Measurements from ENCODE around the gene TFDP2.

TFDP2 gene

GRCh38 chr3:141960731-141961130, 188.6 kb downstream of the TFDP2 start:
- DNase-seq (ENCODE audit: low spot score): no peak

GRCh38 chr3:141959589-141960554, 189.5 kb downstream of the TFDP2 start:
- no peak for DNase-seq (ENCODE audit: low spot score)

DNA sequence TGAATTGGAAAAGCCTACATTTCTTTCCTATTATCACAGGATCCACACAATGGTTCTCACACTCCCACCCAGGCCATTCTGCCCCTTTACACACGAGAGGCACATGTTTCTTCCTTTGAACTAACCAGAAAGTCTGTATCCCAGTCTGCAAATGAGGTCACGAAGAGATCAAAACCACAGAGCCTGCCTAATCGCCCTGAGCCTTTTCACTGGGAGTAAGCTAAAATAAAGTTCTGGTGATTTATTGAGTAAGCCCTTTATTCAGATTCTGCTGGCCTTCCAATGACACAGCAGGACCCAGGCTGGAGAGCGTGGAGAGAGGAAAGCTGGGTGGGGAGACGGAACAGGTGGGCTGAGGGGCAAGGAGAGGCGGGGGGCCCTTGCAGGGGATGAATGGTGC, 194.2 kb downstream of the TFDP2 start:
- no peak for DNase-seq (ENCODE audit: low spot score)

DNA sequence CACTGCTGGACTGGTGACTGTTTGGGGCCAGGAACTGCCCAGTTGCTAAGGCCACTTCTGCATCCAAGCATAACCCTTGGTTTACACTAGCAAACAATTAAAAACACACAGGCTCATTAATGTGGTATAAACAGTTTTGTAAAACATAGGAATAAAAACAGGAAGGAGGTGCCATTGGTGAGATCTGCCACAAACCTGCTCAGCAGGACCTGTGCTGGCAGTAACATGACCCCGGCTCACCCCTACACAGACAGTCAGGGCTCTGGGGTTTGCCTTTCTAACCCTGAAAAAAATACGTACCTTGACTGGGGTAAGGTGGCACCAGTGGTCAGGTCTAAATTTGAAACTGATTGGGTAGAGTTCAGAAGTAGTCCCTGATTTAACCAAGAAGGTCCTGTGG, 196.7 kb downstream of the TFDP2 start:
- no peak for DNase-seq (ENCODE audit: low spot score)

GRCh38 chr3:141950572-141951493, 198.5 kb downstream of the TFDP2 start:
- DNase-seq (ENCODE audit: low spot score): no peak

GRCh38 chr3:141949972-141950371, 199.4 kb downstream of the TFDP2 start:
- no peak for DNase-seq (ENCODE audit: low spot score)

DNA sequence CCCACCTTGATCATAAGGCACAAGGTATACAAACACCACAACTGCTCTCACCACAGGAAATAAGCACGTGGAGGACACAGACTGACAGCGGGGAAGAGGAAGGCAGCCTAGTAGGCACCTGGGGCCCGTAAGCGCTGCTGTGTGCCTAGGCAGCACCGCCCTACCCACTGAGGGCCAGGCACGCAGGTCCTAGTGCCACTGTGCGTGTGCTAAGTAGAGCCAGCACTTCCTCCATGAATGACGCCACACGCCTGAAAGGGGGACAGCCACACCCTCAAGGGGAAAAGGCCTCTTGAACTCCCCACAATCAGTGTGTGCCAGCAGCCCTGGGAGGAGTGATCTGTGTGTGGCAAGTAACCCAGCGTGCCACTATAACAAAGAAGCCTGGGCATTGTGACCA, 199.9 kb downstream of the TFDP2 start:
- no peak for DNase-seq (ENCODE audit: low spot score)

DNA sequence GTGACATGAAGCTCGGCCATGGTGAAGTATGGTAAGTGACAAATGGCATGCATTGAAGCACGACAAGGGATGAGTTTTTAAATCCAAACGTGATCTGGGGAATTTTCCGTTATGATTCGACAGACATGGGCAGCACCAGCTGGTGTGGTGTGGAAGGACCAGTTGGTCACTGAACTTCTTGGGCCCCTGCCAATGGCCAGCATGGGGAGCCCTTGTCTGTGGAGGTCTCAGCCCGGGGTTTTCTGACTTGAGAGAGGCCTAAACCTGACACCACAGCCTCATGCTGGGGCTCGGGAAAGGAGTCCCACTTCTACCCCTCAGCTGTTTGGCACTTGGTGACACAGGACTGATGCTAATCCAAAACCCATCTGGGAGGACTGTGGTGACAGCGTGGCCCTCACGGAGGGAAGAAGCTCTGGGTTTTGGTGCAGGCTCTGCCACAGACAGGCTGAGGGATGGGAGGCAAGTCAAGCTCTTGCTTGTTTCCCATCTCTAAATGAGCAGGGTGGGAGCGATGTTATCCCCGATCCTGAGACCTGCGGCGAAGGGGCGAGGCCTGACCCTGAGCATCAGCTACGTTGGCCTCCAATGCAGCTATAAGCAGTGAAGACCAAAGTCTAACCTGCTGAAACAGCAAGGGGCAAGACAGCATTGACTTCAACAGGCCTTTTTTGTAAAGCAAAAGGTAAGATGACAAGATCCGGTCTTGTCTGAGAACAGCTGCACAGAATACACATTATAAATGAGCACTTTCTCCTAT, 203.4 kb downstream of the TFDP2 start:
- no peak for DNase-seq (ENCODE audit: low spot score)

GRCh38 chr3:141942006-141942405, 207.3 kb downstream of the TFDP2 start:
- DNase-seq (ENCODE audit: low spot score): no peak

- DNase-seq (ENCODE audit: low spot score): no peak
Observed at GRCh38 chr3:141941093-141941492, 208.3 kb downstream of the TFDP2 start.

DNA sequence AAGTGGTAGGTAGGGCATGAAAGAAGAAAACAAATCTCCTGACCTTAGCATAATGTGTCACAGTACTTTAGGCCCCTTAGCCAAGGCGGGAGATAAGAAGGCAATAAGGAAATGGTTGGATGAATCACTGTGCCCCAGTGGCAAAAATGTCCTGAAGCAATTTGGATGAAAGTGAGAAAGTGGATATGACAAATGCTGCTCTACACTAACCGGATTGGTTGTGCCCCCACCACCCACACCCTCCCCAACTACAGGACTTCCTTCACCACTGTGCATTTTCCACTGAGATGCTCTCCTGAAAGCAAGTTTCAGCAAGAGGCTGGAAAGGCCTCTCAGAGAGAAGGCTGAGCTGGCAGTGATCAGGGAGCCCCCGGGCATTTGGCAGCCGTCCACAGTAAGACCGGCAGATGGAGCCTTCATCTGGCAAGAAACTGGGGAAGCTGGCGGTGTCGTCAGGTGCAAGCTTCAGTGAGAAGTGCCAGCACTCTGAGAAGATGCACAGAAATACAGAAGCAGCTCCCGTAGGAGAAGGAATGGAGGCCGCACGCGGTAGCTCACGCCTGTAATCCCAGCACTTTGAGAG, 209.1 kb downstream of the TFDP2 start:
- DNase-seq (ENCODE audit: low spot score): no peak

DNA sequence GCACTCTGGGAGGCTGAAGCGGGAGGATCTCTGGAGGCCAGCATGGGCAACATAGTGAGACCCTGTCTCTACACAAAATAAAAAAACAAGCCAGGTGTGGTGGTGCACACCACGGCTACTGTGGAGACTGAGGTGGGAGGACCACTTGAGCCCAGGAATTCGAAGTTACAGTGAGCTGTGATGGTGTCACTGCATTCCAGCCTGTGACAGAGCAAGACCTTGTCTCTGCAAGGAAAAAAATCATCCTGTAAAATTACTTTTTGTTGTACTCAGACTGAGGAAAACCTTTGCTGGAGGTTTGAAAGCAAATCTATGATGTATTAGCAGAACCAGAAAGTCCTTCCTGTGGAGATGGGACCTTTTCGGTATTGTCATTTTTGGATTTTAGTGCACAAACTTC, 209.6 kb downstream of the TFDP2 start:
- DNase-seq (ENCODE audit: low spot score): no peak

DNA sequence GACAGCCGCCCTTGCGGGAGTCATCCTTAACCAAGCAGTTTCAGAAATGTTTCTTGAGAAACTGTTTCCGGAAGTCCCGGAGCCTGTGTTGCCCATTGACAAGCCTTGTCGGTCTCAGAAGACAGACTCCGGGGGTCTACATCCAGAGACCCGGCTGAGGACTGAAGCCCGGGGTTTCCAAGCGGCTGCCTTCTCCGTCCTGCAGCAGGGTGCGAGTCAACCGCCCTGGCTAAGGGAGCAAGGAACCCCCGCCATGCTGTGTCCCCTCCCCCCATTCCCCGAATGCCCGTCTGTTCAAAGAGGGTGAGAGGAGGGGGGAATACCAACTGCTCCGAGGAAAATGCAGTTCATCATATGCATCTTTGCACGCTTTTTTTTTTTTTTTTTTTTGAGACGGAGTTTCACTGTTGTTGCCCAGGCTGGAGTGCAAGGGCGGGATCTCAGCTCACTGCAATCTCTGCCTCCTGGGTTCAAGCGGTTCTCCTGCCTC, 211.3 kb downstream of the TFDP2 start:
- DNase-seq (ENCODE audit: low spot score): no peak

GRCh38 chr3:141934354-141934753, 215.0 kb downstream of the TFDP2 start:
- DNase-seq (ENCODE audit: low spot score): no peak

DNA sequence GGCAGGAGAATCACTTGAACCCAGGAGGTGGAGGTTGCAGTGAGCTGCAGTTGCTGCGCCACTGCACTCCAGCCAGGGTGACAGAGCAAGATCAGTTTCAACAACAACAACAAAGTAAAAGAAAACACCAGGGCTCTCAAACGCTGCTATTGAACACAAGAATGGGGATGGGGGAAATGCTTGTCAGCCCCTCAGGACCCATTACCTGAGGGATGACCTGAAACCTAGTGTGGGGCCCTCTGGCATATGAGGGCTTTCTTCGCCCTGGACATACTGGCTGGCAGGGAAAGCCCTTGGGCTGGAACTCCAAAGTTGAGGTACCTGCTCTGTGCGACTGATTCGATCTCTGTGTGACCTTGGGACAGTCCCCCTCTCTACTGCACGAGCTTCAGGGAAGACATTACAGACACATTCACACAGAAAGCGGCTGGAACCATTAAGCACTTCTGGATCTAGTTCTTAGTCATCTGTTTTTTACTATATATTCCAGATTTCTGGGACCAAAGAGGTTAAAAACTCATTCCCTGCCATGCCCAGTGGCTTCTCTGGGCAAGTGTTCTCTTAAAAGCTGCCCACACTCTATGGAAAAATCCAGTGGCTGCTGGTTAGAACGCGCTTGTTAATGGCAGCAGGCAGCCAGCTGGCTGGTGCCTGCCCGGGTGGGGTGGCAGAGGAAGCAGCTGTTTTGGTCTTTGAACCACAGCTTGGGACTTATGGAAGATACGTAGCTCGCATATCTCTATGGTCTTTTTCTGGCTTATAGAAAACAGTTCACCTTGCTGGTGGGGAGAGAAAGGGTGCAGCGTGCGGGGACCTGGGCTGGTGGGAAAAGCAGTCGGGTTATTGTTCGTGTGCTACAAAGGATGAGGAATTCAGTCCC, 215.7 kb downstream of the TFDP2 start:
- DNase-seq (ENCODE audit: low spot score): no peak

DNA sequence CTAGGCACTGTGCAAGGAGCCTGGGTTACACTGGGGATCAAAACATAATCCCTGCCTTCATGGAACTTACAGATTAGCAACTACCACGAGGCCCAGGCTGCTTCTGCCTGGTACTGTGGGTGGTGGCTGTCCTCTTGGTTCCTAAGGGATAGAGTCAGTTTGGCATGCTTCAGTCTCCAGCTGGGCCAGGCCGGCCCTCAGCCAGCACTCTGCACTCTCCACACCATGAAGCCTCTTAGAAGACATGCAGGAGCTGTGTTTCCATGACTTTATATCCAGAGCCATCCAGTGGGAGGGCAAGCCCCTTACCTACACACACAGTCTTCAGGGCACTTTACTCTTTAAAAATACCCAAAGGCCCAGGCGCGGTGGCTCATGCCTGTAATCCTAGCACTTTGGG, 218.5 kb downstream of the TFDP2 start:
- no peak for DNase-seq (ENCODE audit: low spot score)

DNA sequence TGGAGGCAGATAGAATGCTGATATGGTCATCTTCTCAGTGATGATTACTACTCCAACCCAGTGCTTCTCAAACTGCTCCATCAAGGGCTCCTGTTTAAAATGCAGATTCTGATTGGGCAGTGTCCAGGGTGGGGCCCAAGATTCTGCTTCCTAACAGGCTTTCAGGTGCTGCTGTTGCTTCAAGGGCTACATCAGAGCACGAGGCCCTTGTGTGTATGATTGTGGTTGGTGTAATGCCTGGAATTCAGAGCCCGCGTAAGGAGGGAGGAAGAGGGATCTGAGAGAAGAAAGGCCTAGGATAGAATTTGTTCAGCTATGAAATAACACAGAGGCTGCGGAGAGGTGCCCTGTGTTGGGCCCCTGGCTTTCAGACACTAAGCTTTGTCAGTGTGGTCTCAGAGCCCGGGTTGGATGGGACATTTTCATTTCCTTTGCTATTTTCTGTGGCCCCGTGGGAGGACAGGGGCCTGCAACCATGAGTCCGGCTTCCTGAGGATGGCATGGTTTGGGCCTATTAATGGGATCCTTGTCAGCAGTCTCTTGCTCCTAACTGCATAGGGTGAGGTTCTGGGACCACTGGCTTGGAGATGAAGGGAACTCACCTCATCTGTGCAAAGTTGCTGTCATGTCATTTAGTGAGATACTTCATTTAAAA, 219.9 kb downstream of the TFDP2 start:
- DNase-seq (ENCODE audit: low spot score): no peak

DNA sequence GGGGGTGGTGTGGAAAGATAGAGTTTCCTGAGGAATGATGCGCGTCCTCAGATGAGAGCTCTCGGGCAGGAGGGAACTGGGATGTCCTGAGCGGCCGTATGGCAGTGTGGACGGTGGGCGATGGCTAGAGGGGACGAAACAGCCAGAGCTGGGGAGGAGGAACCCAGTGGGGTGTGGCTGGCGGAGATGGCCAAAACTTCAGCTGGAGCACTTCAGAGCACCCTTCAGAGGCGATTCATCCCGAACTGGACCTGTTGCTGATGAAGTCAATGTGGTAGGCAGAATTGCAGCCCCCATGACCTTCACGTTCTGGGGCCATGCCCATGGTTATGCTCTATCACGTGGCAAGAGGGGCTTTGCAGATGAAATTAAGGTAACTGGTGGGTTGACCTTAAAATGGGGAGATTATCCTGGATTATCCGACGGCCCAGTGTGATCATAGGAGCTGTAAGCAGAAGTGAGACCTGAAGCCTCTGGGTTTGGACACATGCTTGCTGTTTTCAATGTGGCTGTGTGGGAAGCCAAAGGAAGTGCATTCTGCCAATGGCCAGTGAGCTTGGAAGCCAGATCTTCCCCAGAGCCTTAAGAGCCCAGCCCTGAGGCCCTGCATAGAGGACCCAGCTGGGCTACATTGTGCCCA, 220.6 kb downstream of the TFDP2 start:
- DNase-seq (ENCODE audit: low spot score): no peak

GRCh38 chr3:141926929-141927328, 222.4 kb downstream of the TFDP2 start:
- DNase-seq (ENCODE audit: low spot score): no peak

Measured in CD4-positive, alpha-beta T cell treated with Interleukin-6 at 100 ng/mL for 8 hours (primary cell).